Effector memory CD4-positive, alpha-beta T cell (primary cell): ENCODE measurements around the gene CAPG.

ENCODE experiments used
- DNase-seq, 3 donors: peaks; one replicate each; pipeline ENCODE4 v3.0.0-alpha.2; 2020
- H3K27ac ChIP-seq: 2 replicates; pipeline ENCODE4 v1.7.0; 2013; ENCODE audit warnings: mild to moderate bottlenecking, low read length, moderate library complexity; ENCODE audit not compliant: insufficient read depth, poor library complexity, severe bottlenecking
- H3K27me3 ChIP-seq: replicated peaks from 2 replicates; pipeline ENCODE4 v1.7.0; 2013; ENCODE audit warnings: mild to moderate bottlenecking, low read length; ENCODE audit not compliant: insufficient read depth, control insufficient read depth, poor library complexity, severe bottlenecking
- H3K36me3 ChIP-seq: 2 replicates; pipeline ENCODE4 v1.7.0; 2013; ENCODE audit warnings: mild to moderate bottlenecking, low read length, moderate library complexity; ENCODE audit not compliant: control insufficient read depth, insufficient read depth
- H3K4me1 ChIP-seq: 2 replicates; pipeline ENCODE4 v1.7.0; 2013; ENCODE audit warnings: low read length, mild to moderate bottlenecking; ENCODE audit not compliant: control insufficient read depth, insufficient read depth, poor library complexity, severe bottlenecking
- H3K4me3 ChIP-seq: 2 replicates; pipeline ENCODE4 v1.7.0; 2013; ENCODE audit warnings: low read length, low read depth, mild to moderate bottlenecking; ENCODE audit not compliant: insufficient read depth, poor library complexity, severe bottlenecking
- H3K9me3 ChIP-seq: 2 replicates; pipeline ENCODE4 v1.7.0; 2013; ENCODE audit warnings: mild to moderate bottlenecking, low read length, moderate library complexity; ENCODE audit not compliant: control insufficient read depth
- total RNA-seq, 3 donors: gene quantifications; one replicate each; lab custom pipeline; 2026; lab: John Stamatoyannopoulos, UW

The CAPG gene
- 28.5 to 41.8 (median 28.6) reads per million in 3 donors for total RNA-seq

- H3K4me1 ChIP-seq: peaks cover 33% of the 10 kb centered on the region
- H3K4me3 ChIP-seq: peak within 1 kb of the TSS; percentile 39
Observed at GRCh38 chr2:85409845-85410583, at the start of gene CAPG. Gene CAPG (minus strand): TSS chr2:85410366. CDS start chr2:85402145, 8,221 bp downstream.

GRCh38 chr2:85459771-85460170, 49.6 kb upstream of the CAPG start:
- no peaks in the 10 kb centered on the region for H3K9me3 ChIP-seq
- H3K27ac ChIP-seq: no peak overlapping the region
- DNase-seq: no peak
- H3K36me3 ChIP-seq: no peaks in the 10 kb centered on the region
- no peak overlapping the region for H3K4me3 ChIP-seq
- no peaks in the 10 kb centered on the region for H3K27me3 ChIP-seq
- H3K4me1 ChIP-seq: no peaks in the 10 kb centered on the region

More at GRCh38 chr2:85409845-85410583, at the start of gene CAPG:
- H3K9me3 ChIP-seq: no peaks in the 10 kb centered on the region
- DNase-seq: peak in 2 of 3 donors; percentile 14 to 18
- no peaks in the 10 kb centered on the region for H3K36me3 ChIP-seq
- H3K27me3 ChIP-seq: no peaks in the 10 kb centered on the region
- peak within 1 kb of the TSS; percentile 19 for H3K27ac ChIP-seq

GRCh38 chr2:85458601-85459563, 48.7 kb upstream of the CAPG start:
- no peaks in the 10 kb centered on the region for H3K9me3 ChIP-seq
- H3K4me3 ChIP-seq: no peak overlapping the region
- H3K4me1 ChIP-seq: no peaks in the 10 kb centered on the region
- no peaks in the 10 kb centered on the region for H3K27me3 ChIP-seq
- no peak for DNase-seq
- no peaks in the 10 kb centered on the region for H3K36me3 ChIP-seq
- no peak overlapping the region for H3K27ac ChIP-seq

GRCh38 chr2:85457877-85458316, 47.7 kb upstream of the CAPG start:
- no peak for DNase-seq
- Histone ChIP-seq H3K4me3 (no peak overlapping the region), H3K4me1 (no peaks in the 10 kb centered on the region), H3K27me3 (no peaks in the 10 kb centered on the region), H3K9me3 (no peaks in the 10 kb centered on the region), H3K36me3 (no peaks in the 10 kb centered on the region), H3K27ac (no peak overlapping the region)

GRCh38 chr2:85457043-85457442, 46.9 kb upstream of the CAPG start:
- no peaks in the 10 kb centered on the region for H3K4me1 ChIP-seq
- H3K36me3 ChIP-seq: no peaks in the 10 kb centered on the region
- H3K27ac ChIP-seq: no peak overlapping the region
- no peaks in the 10 kb centered on the region for H3K27me3 ChIP-seq
- DNase-seq: no peak
- no peaks in the 10 kb centered on the region for H3K9me3 ChIP-seq
- H3K4me3 ChIP-seq: no peak overlapping the region

GRCh38 chr2:85455552-85456090, 45.5 kb upstream of the CAPG start:
- Histone ChIP-seq H3K27ac (no peak overlapping the region), H3K9me3 (no peaks in the 10 kb centered on the region), H3K36me3 (no peaks in the 10 kb centered on the region), H3K4me3 (no peak overlapping the region), H3K4me1 (no peaks in the 10 kb centered on the region), H3K27me3 (no peaks in the 10 kb centered on the region)
- no peak for DNase-seq

- DNase-seq: no peak
Observed at GRCh38 chr2:85453571-85453970, 43.4 kb upstream of the CAPG start.

GRCh38 chr2:85452237-85452636, 42.1 kb upstream of the CAPG start:
- Histone ChIP-seq H3K4me1 (no peaks in the 10 kb centered on the region), H3K36me3 (no peaks in the 10 kb centered on the region), H3K27ac (no peak overlapping the region), H3K27me3 (no peaks in the 10 kb centered on the region), H3K4me3 (no peak overlapping the region), H3K9me3 (no peaks in the 10 kb centered on the region)
- DNase-seq: no peak

More at GRCh38 chr2:85453571-85453970, 43.4 kb upstream of the CAPG start:
- no peak overlapping the region for H3K4me3 ChIP-seq
- no peak overlapping the region for H3K27ac ChIP-seq
- H3K4me1 ChIP-seq: no peaks in the 10 kb centered on the region
- H3K27me3 ChIP-seq: no peaks in the 10 kb centered on the region
- H3K9me3 ChIP-seq: no peaks in the 10 kb centered on the region
- no peaks in the 10 kb centered on the region for H3K36me3 ChIP-seq

GRCh38 chr2:85449214-85449588, 39.0 kb upstream of the CAPG start:
- Histone ChIP-seq H3K9me3 (no peaks in the 10 kb centered on the region), H3K27me3 (no peaks in the 10 kb centered on the region), H3K4me3 (no peak overlapping the region), H3K36me3 (no peaks in the 10 kb centered on the region), H3K4me1 (no peaks in the 10 kb centered on the region), H3K27ac (no peak overlapping the region)
- no peak for DNase-seq
